Measurements from ENCODE around the gene DHX36. TPM values are rescaled to one million over a fixed set of nuclear protein-coding genes. Genes with fewer than 3 reads are reported as not detected.

DHX36 gene
- total and polyA plus RNA-seq, 10 of the 15 experiments (the other 5 are each of a cell fraction or from before 2014, with no cell fraction given), result 16.2 to 70.5 (median 41.6) TPM

DNA sequence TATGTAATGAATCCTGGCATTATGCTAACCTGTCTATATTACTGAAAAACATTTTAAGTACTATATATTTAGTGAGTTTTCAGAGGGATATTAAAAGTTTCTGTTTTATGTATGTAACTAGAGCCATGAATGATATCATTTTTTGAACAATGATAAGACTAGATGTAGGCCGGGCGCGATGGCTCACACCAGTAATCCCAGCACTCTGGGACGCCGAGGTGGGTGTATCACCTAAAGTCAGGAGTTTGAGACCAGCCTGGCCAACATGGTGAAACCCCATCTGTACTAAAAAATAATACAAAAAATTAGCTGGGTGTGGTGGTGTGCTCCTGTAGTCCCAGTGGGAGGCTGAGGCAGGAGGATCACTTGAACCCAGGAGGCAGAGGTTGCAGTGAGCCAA is 34.1 kb downstream of the DHX36 start:
- POLR2A ChIA-PET, result no interaction called here
- Histone ChIP-seq H2AFZ (ENCODE audit: control insufficient read depth, low read depth, low read length) (no peak overlapping the region), H3K9me3 (replicated peaks; ENCODE audit: control insufficient read depth, insufficient read depth, low read length) (no peaks in the 10 kb centered on the region), H3K27me3 (replicated peaks in 1 of 2; ENCODE audit: control insufficient read depth in 2 of 2, insufficient read depth in 2 of 2, low read length in 1 of 2) (no peaks in the 10 kb centered on the region), H3K36me3 (ENCODE audit: control insufficient read depth in 2 of 2, insufficient read depth in 2 of 2, low read length in 1 of 2) (peaks cover 2 to 11% of the 10 kb centered on the region in 2 experiments), H3K4me2 (ENCODE audit: control insufficient read depth, insufficient read depth) (no peak overlapping the region), H4K20me1 (ENCODE audit: control insufficient read depth, insufficient read depth) (no peaks in the 10 kb centered on the region), H3K27ac (ENCODE audit: control insufficient read depth, insufficient read depth) (no peak overlapping the region), H3K4me3 (no peak overlapping the region), H3K4me1 (ENCODE audit: control insufficient read depth, insufficient read depth, low read length) (no peaks in the 10 kb centered on the region), H3K9ac (ENCODE audit: control insufficient read depth, insufficient read depth, low read length) (no peak overlapping the region), H3K79me2 (ENCODE audit: control insufficient read depth, insufficient read depth, low read length) (no peaks in the 10 kb centered on the region)
- no TSS peak for BruUV-seq (replicated peaks)
- RAD21 ChIA-PET (ENCODE audit: unreplicated experiment), result no interaction called here
- in situ Hi-C loops (cut with MboI) (no loop called here), intact Hi-C loops (cut with micrococcal nuclease; ENCODE audit: unreplicated experiment) (no loop called here)
- FAIRE-seq (no peak), DNase-seq (ENCODE audit: low read depth, low spot score) (no peak), ATAC-seq (no peak)
- SMC1A ChIA-PET (ENCODE audit: uncharacterized antibody, unreplicated experiment), result no interaction called here
- CTCF ChIA-PET, result no interaction called here
- 99% methylated on average over 5 of the region's 5 CpGs for WGBS (ENCODE audit: insufficient coverage, insufficient replicate concordance, low lambda C conversion rate, missing lambda C conversion rate)
- TF ChIP-seq EP300 (IDR thresholded peaks at IDR 0.05; ENCODE audit: borderline replicate concordance in 1 of 2, control insufficient read depth in 1 of 2, low read depth in 2 of 2, low read length in 2 of 2), result no peak
- TF ChIP-seq SREBF1 (IDR thresholded peaks at IDR 0.05; ENCODE audit: low read length), result no peak
- TF ChIP-seq, protein P1, sequence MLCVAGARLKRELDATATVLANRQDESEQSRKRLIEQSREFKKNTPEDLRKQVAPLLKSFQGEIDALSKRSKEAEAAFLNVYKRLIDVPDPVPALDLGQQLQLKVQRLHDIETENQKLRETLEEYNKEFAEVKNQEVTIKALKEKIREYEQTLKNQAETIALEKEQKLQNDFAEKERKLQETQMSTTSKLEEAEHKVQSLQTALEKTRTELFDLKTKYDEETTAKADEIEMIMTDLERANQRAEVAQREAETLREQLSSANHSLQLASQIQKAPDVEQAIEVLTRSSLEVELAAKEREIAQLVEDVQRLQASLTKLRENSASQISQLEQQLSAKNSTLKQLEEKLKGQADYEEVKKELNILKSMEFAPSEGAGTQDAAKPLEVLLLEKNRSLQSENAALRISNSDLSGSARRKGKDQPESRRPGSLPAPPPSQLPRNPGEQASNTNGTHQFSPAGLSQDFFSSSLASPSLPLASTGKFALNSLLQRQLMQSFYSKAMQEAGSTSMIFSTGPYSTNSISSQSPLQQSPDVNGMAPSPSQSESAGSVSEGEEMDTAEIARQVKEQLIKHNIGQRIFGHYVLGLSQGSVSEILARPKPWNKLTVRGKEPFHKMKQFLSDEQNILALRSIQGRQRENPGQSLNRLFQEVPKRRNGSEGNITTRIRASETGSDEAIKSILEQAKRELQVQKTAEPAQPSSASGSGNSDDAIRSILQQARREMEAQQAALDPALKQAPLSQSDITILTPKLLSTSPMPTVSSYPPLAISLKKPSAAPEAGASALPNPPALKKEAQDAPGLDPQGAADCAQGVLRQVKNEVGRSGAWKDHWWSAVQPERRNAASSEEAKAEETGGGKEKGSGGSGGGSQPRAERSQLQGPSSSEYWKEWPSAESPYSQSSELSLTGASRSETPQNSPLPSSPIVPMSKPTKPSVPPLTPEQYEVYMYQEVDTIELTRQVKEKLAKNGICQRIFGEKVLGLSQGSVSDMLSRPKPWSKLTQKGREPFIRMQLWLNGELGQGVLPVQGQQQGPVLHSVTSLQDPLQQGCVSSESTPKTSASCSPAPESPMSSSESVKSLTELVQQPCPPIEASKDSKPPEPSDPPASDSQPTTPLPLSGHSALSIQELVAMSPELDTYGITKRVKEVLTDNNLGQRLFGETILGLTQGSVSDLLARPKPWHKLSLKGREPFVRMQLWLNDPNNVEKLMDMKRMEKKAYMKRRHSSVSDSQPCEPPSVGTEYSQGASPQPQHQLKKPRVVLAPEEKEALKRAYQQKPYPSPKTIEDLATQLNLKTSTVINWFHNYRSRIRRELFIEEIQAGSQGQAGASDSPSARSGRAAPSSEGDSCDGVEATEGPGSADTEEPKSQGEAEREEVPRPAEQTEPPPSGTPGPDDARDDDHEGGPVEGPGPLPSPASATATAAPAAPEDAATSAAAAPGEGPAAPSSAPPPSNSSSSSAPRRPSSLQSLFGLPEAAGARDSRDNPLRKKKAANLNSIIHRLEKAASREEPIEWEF (IDR thresholded peaks at IDR 0.05; ENCODE audit: insufficient replicate concordance, low read depth, low read length), result no peak
- no peak for TF ChIP-seq SP1 (IDR thresholded peaks at IDR 0.05; ENCODE audit: low read depth, low read length)
- no peak for TF ChIP-seq RCOR1 (conservative IDR thresholded peaks at IDR 0.05; ENCODE audit: low read depth, low read length)
- no peak for TF ChIP-seq LARP7 (IDR thresholded peaks at IDR 0.05)
- TF ChIP-seq HDAC6 (IDR thresholded peaks at IDR 0.05; ENCODE audit: unreplicated experiment), result no peak
- TF ChIP-seq, protein P2, sequence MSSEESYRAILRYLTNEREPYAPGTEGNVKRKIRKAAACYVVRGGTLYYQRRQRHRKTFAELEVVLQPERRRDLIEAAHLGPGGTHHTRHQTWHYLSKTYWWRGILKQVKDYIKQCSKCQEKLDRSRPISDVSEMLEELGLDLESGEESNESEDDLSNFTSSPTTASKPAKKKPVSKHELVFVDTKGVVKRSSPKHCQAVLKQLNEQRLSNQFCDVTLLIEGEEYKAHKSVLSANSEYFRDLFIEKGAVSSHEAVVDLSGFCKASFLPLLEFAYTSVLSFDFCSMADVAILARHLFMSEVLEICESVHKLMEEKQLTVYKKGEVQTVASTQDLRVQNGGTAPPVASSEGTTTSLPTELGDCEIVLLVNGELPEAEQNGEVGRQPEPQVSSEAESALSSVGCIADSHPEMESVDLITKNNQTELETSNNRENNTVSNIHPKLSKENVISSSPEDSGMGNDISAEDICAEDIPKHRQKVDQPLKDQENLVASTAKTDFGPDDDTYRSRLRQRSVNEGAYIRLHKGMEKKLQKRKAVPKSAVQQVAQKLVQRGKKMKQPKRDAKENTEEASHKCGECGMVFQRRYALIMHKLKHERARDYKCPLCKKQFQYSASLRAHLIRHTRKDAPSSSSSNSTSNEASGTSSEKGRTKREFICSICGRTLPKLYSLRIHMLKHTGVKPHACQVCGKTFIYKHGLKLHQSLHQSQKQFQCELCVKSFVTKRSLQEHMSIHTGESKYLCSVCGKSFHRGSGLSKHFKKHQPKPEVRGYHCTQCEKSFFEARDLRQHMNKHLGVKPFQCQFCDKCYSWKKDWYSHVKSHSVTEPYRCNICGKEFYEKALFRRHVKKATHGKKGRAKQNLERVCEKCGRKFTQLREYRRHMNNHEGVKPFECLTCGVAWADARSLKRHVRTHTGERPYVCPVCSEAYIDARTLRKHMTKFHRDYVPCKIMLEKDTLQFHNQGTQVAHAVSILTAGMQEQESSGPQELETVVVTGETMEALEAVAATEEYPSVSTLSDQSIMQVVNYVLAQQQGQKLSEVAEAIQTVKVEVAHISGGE (CRISPR knock-in tag; IDR thresholded peaks at IDR 0.05), result no peak
- TF ChIP-seq CBX5 (IDR thresholded peaks at IDR 0.05; ENCODE audit: low read depth), result no peak
- TF ChIP-seq BMI1 (IDR thresholded peaks at IDR 0.05; ENCODE audit: borderline replicate concordance), result no peak
- no peak for TF ChIP-seq KLF5 (IDR thresholded peaks at IDR 0.05; ENCODE audit: partially characterized antibody)
- TF ChIP-seq TCF3 (IDR thresholded peaks at IDR 0.05; ENCODE audit: borderline replicate concordance, insufficient read depth, low read depth, low read length), result no peak
